IMR-90 (cell line): Measurements from ENCODE around the gene GALNT9. TPM values are rescaled to one million over a fixed set of nuclear protein-coding genes. Genes with fewer than 3 reads are reported as not detected.

Experiments used
- ATAC-seq: fragments of 200-7000 bp; cut with Tn5 transposase; 2 replicates; pipeline ENCODE4 v1.9.1; 2020; ENCODE audit warnings: low read depth, mild to moderate bottlenecking, moderate library complexity
- BruUV-seq: library from RNA; stranded (reverse); fragments of 400-500 nt; replicated peaks from 2 replicates; lab custom pipeline; 2021; lab: Mats Ljungman, UMichigan
- CTCF ChIA-PET: fragments of 300-600 bp; formaldehyde crosslinking; extraction: SDS; loops from one replicate; lab custom pipeline; 2021; ENCODE audit warnings: antibody characterized with exemption; lab: Yijun Ruan, JAX
- POLR2A ChIA-PET: fragments of 300-600 bp; sonication (Branson Sonifier 250); formaldehyde crosslinking; loops from one replicate; lab custom pipeline; 2022; ENCODE audit warnings: antibody characterized with exemption; ENCODE audit not compliant: unreplicated experiment; lab: Charles Lee
- DNase-seq: peaks from one replicate; pipeline ENCODE4 v3.0.0; 2013
- H2AFZ ChIP-seq: replicated peaks from 2 replicates; pipeline ENCODE3; 2013; ENCODE audit warnings: low read length, mild to moderate bottlenecking; ENCODE audit not compliant: poor library complexity
- H2AK5ac ChIP-seq: 2 replicates; pipeline ENCODE4 v1.6.1; 2013; ENCODE audit warnings: low read depth, low read length, inconsistent platforms
- H2AK9ac ChIP-seq: replicated peaks from 2 replicates; pipeline ENCODE3; 2013; ENCODE audit warnings: mild to moderate bottlenecking, low read depth, low read length, moderate library complexity; ENCODE audit not compliant: poor library complexity
- H2BK120ac ChIP-seq: 2 replicates; pipeline ENCODE4 v1.6.1; 2013; ENCODE audit warnings: low read depth, low read length, inconsistent platforms
- H2BK15ac ChIP-seq: 3 replicates; pipeline ENCODE4 v1.6.1; 2013; ENCODE audit warnings: low read depth, low read length, inconsistent platforms
- H2BK20ac ChIP-seq: 2 replicates; pipeline ENCODE4 v1.6.1; 2013; ENCODE audit warnings: low read depth, mild to moderate bottlenecking, inconsistent platforms, low read length, moderate library complexity
- H2BK5ac ChIP-seq: 2 replicates; pipeline ENCODE4 v1.6.1; 2013; ENCODE audit warnings: mild to moderate bottlenecking, low read depth, low read length, inconsistent platforms; ENCODE audit not compliant: poor library complexity, severe bottlenecking
- H3K14ac ChIP-seq: replicated peaks from 2 replicates; pipeline ENCODE4 v1.6.1; 2013; ENCODE audit warnings: low read depth, low read length, inconsistent platforms
- H3K18ac ChIP-seq: 2 replicates; pipeline ENCODE4 v1.6.1; 2013; ENCODE audit warnings: low read depth, low read length, control low read depth
- H3K23ac ChIP-seq: 2 replicates; pipeline ENCODE4 v1.6.1; 2013; ENCODE audit warnings: low read depth, low read length, inconsistent platforms
- H3K27ac ChIP-seq: 2 replicates; pipeline ENCODE4 v1.5.1; 2013; ENCODE audit warnings: mild to moderate bottlenecking, control low read depth, low read length; ENCODE audit not compliant: insufficient read depth
- H3K27me3 ChIP-seq: 2 replicates; pipeline ENCODE4 v1.6.1; 2013; ENCODE audit warnings: low read length; ENCODE audit not compliant: control insufficient read depth, insufficient read depth
- H3K36me3 ChIP-seq: 2 replicates; pipeline ENCODE4 v1.6.1; 2013; ENCODE audit warnings: low read length, mixed read lengths; ENCODE audit not compliant: control insufficient read depth, insufficient read depth
- H3K4ac ChIP-seq: 2 replicates; pipeline ENCODE4 v1.6.1; 2013; ENCODE audit warnings: low read depth, low read length, inconsistent platforms
- H3K4me1 ChIP-seq: 2 replicates; pipeline ENCODE4 v1.6.1; 2013; ENCODE audit warnings: low read length, mixed read lengths; ENCODE audit not compliant: control insufficient read depth, insufficient read depth
- H3K4me2 ChIP-seq: 2 replicates; pipeline ENCODE4 v1.6.1; 2013; ENCODE audit warnings: low read depth, mild to moderate bottlenecking, control low read depth, low read length, moderate library complexity
- H3K4me3 ChIP-seq: 2 replicates; pipeline ENCODE4 v1.5.1; 2013; ENCODE audit warnings: low read depth, mild to moderate bottlenecking, control low read depth, low read length, moderate library complexity; ENCODE audit not compliant: insufficient read depth
- H3K56ac ChIP-seq: 2 replicates; pipeline ENCODE4 v1.6.1; 2013; ENCODE audit warnings: low read length, inconsistent platforms; ENCODE audit not compliant: insufficient read depth; ENCODE audit errors: extremely low read depth
- H3K79me1 ChIP-seq, 2 experiments: 2 replicates each; pipeline ENCODE4 v1.6.1; 2013; ENCODE audit warnings: low read length in 2 of 2, inconsistent platforms in 1 of 2, low read depth in 1 of 2
- H3K9ac ChIP-seq: 2 replicates; pipeline ENCODE4 v1.6.1; 2013; ENCODE audit warnings: low read depth, low read length, control low read depth
- H3K9me1 ChIP-seq: 2 replicates; pipeline ENCODE4 v1.6.1; 2013; ENCODE audit warnings: low read length, inconsistent platforms; ENCODE audit not compliant: insufficient read depth
- H3K9me3 ChIP-seq: 2 replicates; pipeline ENCODE4 v1.6.1; 2013; ENCODE audit warnings: low read length; ENCODE audit not compliant: control insufficient read depth, insufficient read depth
- H4K20me1 ChIP-seq: 2 replicates; pipeline ENCODE4 v1.6.1; 2013; ENCODE audit warnings: low read length, inconsistent platforms; ENCODE audit not compliant: insufficient read depth
- H4K5ac ChIP-seq: 2 replicates; pipeline ENCODE4 v1.6.1; 2013; ENCODE audit warnings: mild to moderate bottlenecking, low read depth, low read length, control low read depth
- H4K8ac ChIP-seq, 2 experiments: 2 replicates each; pipeline ENCODE4 v1.6.1; 2013; ENCODE audit warnings: low read depth in 2 of 2, low read length in 2 of 2, control low read depth in 1 of 2, inconsistent platforms in 1 of 2
- H4K91ac ChIP-seq: 2 replicates; pipeline ENCODE4 v1.6.1; 2013; ENCODE audit warnings: low read depth, low read length, inconsistent platforms; ENCODE audit not compliant: insufficient read depth
- FOS ChIP-seq: fragments of 150-350 bp; IDR thresholded peaks from 2 replicates; pipeline ENCODE4 v1.6.1; 2016; ENCODE audit warnings: low read depth, low read length
- MXI1 ChIP-seq: IDR thresholded peaks from 2 replicates; pipeline ENCODE4 v1.6.1; 2012; ENCODE audit warnings: low read depth, mild to moderate bottlenecking, low read length, moderate library complexity, borderline replicate concordance
- POLR2A ChIP-seq: IDR thresholded peaks from 2 replicates; pipeline ENCODE4 v1.6.1; 2012; ENCODE audit warnings: mild to moderate bottlenecking, low read depth, low read length
- RAD21 ChIP-seq: IDR thresholded peaks from 2 replicates; pipeline ENCODE4 v1.6.1; 2012; ENCODE audit warnings: low read length, improper control_type of control experiment
- SMC3 ChIP-seq: fragments of 150-350 bp; IDR thresholded peaks from 2 replicates; pipeline ENCODE4 v1.6.1; 2016; ENCODE audit warnings: low read depth, mild to moderate bottlenecking, antibody characterized with exemption, low read length, moderate library complexity
- USF2 ChIP-seq: fragments of 150-350 bp; IDR thresholded peaks from 2 replicates; pipeline ENCODE4 v1.6.1; 2017; ENCODE audit warnings: mild to moderate bottlenecking, antibody characterized with exemption, low read length, low read depth
- WGBS, 2 experiments: methylation state at CpG; one replicate each; pipeline versions ENCODE4 v1.1.5 to v1.1.7; 2013; ENCODE audit warnings: missing lambda C conversion rate in 2 of 2; ENCODE audit not compliant: insufficient read length in 1 of 2; ENCODE audit errors: extremely low coverage in 2 of 2; 5-methylcytosine and 5-hydroxymethylcytosine counted together
- dilution Hi-C: fragments of 300-500 bp; cut with HindIII; formaldehyde crosslinking; loops from one replicate; pipeline ENCODE4 v1.14.3; 2018; ENCODE audit warnings: low sequenced_read_pairs; ENCODE audit not compliant: unreplicated experiment
- in situ Hi-C: fragments of 300-500 bp; cut with MboI; formaldehyde crosslinking; loops from 3 replicates; pipeline ENCODE4 v1.14.3; 2019; ENCODE audit warnings: low sequenced_read_pairs, inconsistent platforms, mixed read lengths
- intact Hi-C: fragments of 100-400 bp; cut with micrococcal nuclease; formaldehyde crosslinking; loops from 2 replicates; pipeline ENCODE4 v1.10.0; 2022
- polyA plus RNA-seq, 3 experiments: library from polyadenylated mRNA; depleted of rRNA; stranded (reverse); fragments of >200 nt; gene quantifications; 2 replicates each; pipeline ENCODE4 v1.2.3, GENCODE V29; 2012; ENCODE audit warnings: low replicate concordance in 1 of 3
- total RNA-seq: library from RNA; depleted of rRNA; stranded (reverse); fragments of >200 nt; gene quantifications from 2 replicates; pipeline ENCODE4 v1.2.3, GENCODE V29; 2012

Gene GALNT9
- total and polyA plus RNA-seq, 2 of the 4 experiments (the other 2 are of a cell fraction) = under 0.01 to 0.12 TPM

DNA sequence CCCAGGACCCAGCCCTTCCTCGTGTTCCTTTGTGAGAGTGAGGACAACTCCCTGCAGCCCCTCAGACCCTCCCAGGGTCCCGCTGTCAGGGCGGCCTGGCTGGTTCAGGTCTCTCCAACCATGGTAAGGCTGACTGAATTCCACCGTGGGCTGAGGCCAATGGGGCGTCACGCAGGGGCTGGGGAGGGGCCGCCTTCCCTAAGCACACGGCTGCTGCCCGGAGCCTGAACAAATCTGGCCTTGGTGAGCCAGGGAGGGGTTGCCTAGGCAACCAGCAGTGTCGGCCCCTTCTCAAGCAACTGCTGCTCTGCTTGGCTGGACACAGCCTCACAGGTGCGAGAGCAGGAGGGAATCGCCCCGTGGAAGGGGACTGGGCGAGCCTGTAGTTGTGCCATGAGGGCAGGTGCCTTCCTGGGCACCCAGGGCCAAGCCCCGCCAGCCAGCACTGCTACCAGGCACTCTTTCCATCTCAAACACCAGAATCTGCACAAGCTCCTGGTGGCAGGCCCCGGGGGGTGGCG is 37.0 kb upstream of the GALNT9 start:
- Histone ChIP-seq H3K4me1 (no peaks in the 10 kb centered on the region), H3K79me1 (no peaks in the 10 kb centered on the region), H3K36me3 (no peaks in the 10 kb centered on the region), H2AK9ac (no peak overlapping the region), H4K5ac (no peak overlapping the region), H4K91ac (no peak overlapping the region), H3K9me3 (peaks cover 27% of the 10 kb centered on the region), H2BK20ac (no peak overlapping the region), H2AK5ac (no peak overlapping the region), H2BK15ac (no peak overlapping the region), H3K56ac (no peak overlapping the region), H2AFZ (no peak overlapping the region), H2BK120ac (no peak overlapping the region), H4K20me1 (no peaks in the 10 kb centered on the region), H3K27me3 (no peaks in the 10 kb centered on the region; the same call in 1 of the 2 replicates), H3K23ac (no peak overlapping the region), H3K9me1 (no peaks in the 10 kb centered on the region), H3K4ac (no peak overlapping the region), H3K4me3 (no peak overlapping the region), H3K14ac (no peak overlapping the region), H3K18ac (no peak overlapping the region), H4K8ac (no peak overlapping the region), H3K9ac (no peak overlapping the region), H3K27ac (no peak overlapping the region), H3K4me2 (no peak overlapping the region), H2BK5ac (no peak overlapping the region)
- TF ChIP-seq USF2 = no peak
- TF ChIP-seq MXI1 = no peak
- no peak for TF ChIP-seq FOS
- TF ChIP-seq RAD21 = no peak
- no peak for TF ChIP-seq SMC3
- no peak for TF ChIP-seq POLR2A
- no TSS peak for BruUV-seq
- 77% methylated on average over 5 of the region's 17 CpGs; no CpG with 5 or more reads in 1 of the 2 experiments for WGBS, 2 experiments
- ATAC-seq (no peak), DNase-seq (no peak)
- POLR2A ChIA-PET = no interaction called here
- intact Hi-C loops = no loop called here
- CTCF ChIA-PET = no interaction called here
- dilution Hi-C loops = no loop called here
- in situ Hi-C loops = no loop called here
